AG04450 (cell line): ENCODE results near the gene CBX2. TPM values are rescaled to one million over a fixed set of nuclear protein-coding genes. Genes with fewer than 3 reads are reported as not detected.

Experiments
- CTCF ChIA-PET: fragments of 300-600, 350-600 bp; formaldehyde crosslinking; extraction: SDS; loops from one replicate; lab custom pipeline; 2022; ENCODE audit warnings: antibody characterized with exemption, inconsistent platforms; lab: Charles Lee
- POLR2A ChIA-PET: fragments of 350-600 bp; formaldehyde crosslinking; extraction: SDS; loops from one replicate; lab custom pipeline; 2021; ENCODE audit warnings: antibody characterized with exemption, inconsistent platforms; lab: Yijun Ruan, JAX
- DNase-seq: peaks from one replicate; pipeline ENCODE4 v3.0.0-alpha.2; 2011; ENCODE audit warnings: low read depth, low spot score
- H3K27ac ChIP-seq: one replicate; pipeline ENCODE4 v1.5.1; 2012; ENCODE audit warnings: low read depth, low read length, control low read depth
- H3K27me3 ChIP-seq: one replicate; pipeline ENCODE4 v1.6.0; 2012; ENCODE audit warnings: low read length; ENCODE audit not compliant: control insufficient read depth, insufficient read depth
- H3K4me3 ChIP-seq: 2 replicates; pipeline ENCODE4 v1.5.1; 2011; ENCODE audit warnings: mild to moderate bottlenecking, low read depth, low read length, control low read depth
- H3K9me3 ChIP-seq: 2 replicates; pipeline ENCODE4 v1.5.1; 2012; ENCODE audit warnings: low read length; ENCODE audit not compliant: control insufficient read depth, insufficient read depth
- CTCF ChIP-seq: IDR thresholded peaks from 2 replicates; pipeline ENCODE4 v1.5.1; 2011; ENCODE audit warnings: low read depth, low read length, control low read depth, inconsistent platforms
- polyA plus RNA-seq: library from polyadenylated mRNA; depleted of rRNA; stranded (reverse); fragments of >200 nt; gene quantifications from 2 replicates; pipeline ENCODE4 v1.2.3, GENCODE V29; 2011

Gene CBX2
- polyA plus RNA-seq, 1 experiment = 2.3 TPM

DNA sequence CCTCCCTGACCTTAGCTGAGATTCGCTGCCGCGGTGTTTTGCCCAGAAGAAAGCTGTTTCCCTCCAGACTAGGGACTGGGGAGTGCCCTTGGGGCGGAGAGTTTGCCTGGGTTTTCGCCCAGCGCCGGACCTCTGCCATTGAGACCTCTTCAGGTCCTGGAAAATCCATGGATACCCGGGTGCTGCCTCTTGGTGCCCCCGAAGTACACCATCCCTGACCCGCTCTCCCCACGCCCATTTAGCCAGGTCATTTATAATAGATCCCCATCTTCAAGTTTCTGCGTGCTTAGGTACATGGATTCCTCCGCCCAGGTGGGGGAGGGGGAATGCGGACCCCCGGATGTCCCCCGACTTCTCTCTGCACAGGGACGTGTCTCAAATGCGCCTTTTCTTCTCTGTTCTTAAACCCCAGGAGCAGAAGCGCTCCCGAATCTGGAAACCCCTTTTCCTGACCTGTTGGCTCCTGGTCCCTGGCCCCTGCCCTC lies 34.0 kb downstream of the CBX2 start:
- H3K27ac ChIP-seq = no peak overlapping the region
- CTCF ChIA-PET = interaction anchor here (0.7 to 1.8 kb wide), 4 partner anchors 15 to 193 kb away, joined by 3 to 5 read pairs (median 4); partner anchors contain the start of gene CBX8
- TF ChIP-seq CTCF = no peak
- H3K9me3 ChIP-seq = no peaks in the 10 kb centered on the region; the same call in 1 of the 2 replicates
- H3K4me3 ChIP-seq = no peak overlapping the region
- peaks cover 87% of the 10 kb centered on the region for H3K27me3 ChIP-seq
- POLR2A ChIA-PET = interaction anchor here (0.7 to 5.5 kb wide), 3 partner anchors 15 to 27 kb away, joined by 3 to 26 read pairs (median 7); partner anchors contain the start of genes CBX4 and CBX8
- no peak for DNase-seq

DNA sequence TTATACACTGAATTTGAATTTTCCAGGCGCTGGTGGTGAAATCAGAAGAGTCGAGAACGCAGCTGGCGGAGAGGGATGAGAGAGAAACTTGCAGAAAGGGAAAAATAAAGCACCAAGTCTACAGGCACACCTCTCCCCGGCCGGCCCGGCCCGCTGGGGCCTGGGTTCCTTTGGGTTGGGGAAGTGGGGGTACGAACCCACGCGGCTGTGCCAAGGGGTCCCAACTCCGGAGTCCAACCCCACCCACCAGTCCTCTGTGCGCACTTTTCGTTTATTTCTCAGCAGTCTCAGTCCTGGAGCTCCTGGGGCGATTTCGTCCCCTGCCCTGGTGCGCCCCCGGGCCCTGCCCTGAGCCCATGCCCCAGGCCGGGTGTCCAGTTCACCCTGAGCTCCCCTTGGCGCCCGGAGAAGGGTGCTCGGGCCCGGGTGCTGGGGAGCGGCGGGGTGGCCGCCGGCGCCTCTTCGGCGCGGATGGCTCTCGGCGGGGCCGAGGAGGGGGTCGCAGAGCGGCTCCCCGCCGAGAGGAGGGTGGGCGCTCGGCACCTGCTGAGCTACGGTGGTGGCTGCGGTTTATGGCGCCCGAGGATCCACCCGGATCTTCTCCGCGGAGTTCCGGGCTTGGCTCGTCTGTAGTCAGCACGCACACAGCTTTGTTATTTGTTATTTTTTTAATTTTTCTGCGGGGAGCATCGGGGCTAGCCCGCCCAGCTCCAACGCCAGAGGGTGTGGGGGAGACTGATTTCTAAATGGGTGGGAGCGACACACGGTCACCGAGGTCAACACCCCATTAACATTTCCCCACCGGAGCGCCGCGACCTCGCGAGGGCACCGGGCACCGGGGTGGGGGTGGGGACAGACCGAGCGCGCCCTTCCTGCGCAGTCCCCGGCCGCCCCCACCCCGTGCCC lies 34.7 kb downstream of the CBX2 start:
- Histone ChIP-seq H3K4me3 (peak overlapping the region; percentile 48), H3K9me3 (no peaks in the 10 kb centered on the region; the same call in 1 of the 2 replicates), H3K27me3 (peaks cover 86% of the 10 kb centered on the region), H3K27ac (no peak overlapping the region)
- DNase-seq = no peak
- ChIA-PET CTCF (interaction anchor here (0.6 to 0.8 kb wide), 4 partner anchors 16 to 271 kb away, joined by 3 to 4 read pairs (median 3); partner anchors contain the start of gene CBX8), POLR2A (interaction anchor here (0.7 to 5.5 kb wide), 4 partner anchors 9 to 26 kb away, joined by 3 to 26 read pairs (median 3); partner anchors contain the start of gene CBX4)
- TF ChIP-seq CTCF = no peak

DNA sequence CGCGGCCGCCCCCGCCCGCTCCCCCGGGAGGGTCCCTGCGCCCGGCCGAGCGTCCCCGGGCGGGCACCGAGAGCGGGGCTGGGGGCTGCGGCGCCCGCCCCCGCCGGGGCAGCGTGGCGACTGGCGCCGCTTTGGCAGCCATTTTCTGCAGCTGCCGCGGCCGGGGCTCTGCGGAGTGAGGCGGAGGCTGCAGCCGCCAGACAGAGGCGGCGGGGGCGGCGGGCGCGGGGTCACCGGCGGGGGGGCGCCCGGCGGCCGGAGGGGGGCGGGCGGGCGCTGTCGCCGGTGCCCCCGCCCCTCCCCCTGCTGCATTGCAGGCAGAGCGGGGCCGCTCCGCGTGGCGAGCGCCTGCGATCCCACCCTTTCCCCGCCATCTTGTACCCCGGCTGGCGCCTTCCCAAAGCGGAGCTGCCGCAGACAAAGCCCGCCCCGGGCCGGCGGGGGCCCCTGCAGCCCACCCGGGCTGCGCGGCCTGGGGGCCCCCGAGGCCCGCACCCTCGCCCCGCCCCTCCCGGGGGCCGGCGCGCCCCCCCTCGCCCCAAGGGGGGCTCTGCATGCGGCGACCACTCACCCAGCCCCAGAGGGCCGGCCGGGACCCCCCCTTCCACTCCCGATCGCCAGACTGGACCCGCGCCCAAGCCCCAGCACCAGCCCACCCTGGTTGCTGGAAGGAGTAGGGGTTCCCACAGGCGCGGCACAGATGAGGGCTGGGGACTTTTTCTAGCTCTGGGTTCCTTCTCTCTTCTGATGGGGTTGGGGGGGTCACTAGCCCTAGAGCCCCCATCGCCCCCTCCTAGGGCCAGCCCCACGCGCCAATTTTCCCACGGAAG lies 35.6 kb downstream of the CBX2 start:
- Histone ChIP-seq H3K27ac (no peak overlapping the region), H3K9me3 (no peaks in the 10 kb centered on the region; the same call in 1 of the 2 replicates), H3K27me3 (peaks cover 83% of the 10 kb centered on the region), H3K4me3 (peak overlapping the region; percentile 48; the same call in 1 of the 2 replicates)
- DNase-seq = no peak
- no peak for TF ChIP-seq CTCF
- ChIA-PET POLR2A (interaction anchor here (0.7 to 5.5 kb wide), 5 partner anchors 8 to 26 kb away, joined by 3 to 26 read pairs (median 3); partner anchors contain the start of gene CBX4), CTCF (no interaction called here)

DNA sequence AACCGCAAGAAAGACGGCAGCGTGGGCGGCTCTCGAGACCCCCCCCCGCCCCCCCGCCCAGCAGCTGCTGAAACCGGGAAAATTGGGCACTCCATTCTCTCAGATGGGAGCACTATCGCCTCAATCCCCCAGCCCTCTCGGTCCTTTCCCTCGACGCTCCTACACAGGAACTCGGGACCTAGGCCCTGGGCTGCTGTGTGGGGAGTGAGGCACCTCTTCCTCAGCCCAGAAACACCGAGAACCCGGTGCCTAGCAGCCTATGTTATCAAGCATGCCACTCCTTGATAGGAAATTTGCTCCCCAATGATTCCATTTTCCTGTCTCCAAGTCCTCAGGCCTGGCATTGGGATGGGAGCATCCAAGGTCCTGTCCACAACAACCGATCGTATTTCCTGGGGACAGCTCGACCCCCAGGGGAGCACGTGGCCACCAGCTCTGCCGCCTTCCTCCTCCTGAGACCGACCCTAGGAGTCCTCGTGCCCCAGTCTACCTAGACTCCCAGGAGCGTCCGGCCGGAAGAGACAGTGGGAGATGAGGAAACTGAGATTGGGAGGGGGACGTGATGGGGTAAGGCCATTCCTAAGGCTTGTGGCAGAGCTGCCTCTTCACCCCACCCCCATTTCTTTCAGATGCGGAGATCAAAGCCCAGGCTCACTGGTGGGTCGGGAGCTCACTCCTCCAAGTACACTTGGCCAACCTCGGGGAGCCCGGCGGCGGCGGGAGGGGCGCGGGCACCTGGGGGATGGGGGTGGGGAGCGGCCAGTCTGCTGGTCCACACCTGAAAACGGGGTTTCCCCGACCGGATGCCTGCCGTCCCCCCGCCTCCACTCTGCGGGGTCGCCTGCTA lies 36.4 kb downstream of the CBX2 start:
- DNase-seq = no peak
- peaks cover 83% of the 10 kb centered on the region for H3K27me3 ChIP-seq
- no peak overlapping the region for H3K4me3 ChIP-seq
- CTCF ChIA-PET = interaction anchor here (0.5 kb wide), 1 partner anchor 184 kb away, joined by 3 read pairs; no protein-coding TSS in a partner anchor
- no peak for TF ChIP-seq CTCF
- POLR2A ChIA-PET = interaction anchor here (0.6 to 5.5 kb wide), 4 partner anchors 15 to 25 kb away, joined by 3 to 26 read pairs (median 3); partner anchors contain the start of gene CBX4
- no peak overlapping the region for H3K27ac ChIP-seq
- H3K9me3 ChIP-seq = no peaks in the 10 kb centered on the region; the same call in 1 of the 2 replicates
